SHP77 (cell line): ENCODE data around the gene C1R.

Experiments used
- DNase-seq, 2 experiments: peaks; one replicate each; lab custom pipeline; 2025; lab: John Stamatoyannopoulos, UW

The C1R gene

GRCh38 chr12:7099290-7099996 is 7.2 kb upstream of the C1R start:
- no peak for DNase-seq

- no peak for DNase-seq
These were observed 4.7 kb upstream of the C1R start for GRCh38 chr12:7096979-7097378.

GRCh38 chr12:7096006-7096932 is 4.0 kb upstream of the C1R start:
- no peak for DNase-seq

- no peak for DNase-seq
These were observed 1.6 kb upstream of the C1R start for GRCh38 chr12:7093892-7094291.

GRCh38 chr12:7093486-7093885 is 1.2 kb upstream of the C1R start:
- DNase-seq, result no peak

GRCh38 chr12:7092986-7093460 is 778 bp upstream of the C1R start:
- DNase-seq, result no peak

GRCh38 chr12:7091660-7092228 is 501 bp downstream of the C1R start:
- no peak for DNase-seq

- DNase-seq, result no peak
These were observed 1.1 kb downstream of the C1R start for GRCh38 chr12:7091171-7091570.

GRCh38 chr12:7090222-7090998 is 1.8 kb downstream of the C1R start:
- no peak for DNase-seq

GRCh38 chr12:7089196-7089871 is 2.9 kb downstream of the C1R start:
- no peak for DNase-seq

GRCh38 chr12:7083125-7083524 is 9.1 kb downstream of the C1R start:
- no peak for DNase-seq

- DNase-seq, result no peak
These were observed 11.2 kb downstream of the C1R start for GRCh38 chr12:7081037-7081436.

- DNase-seq, result no peak
These were observed 12.5 kb downstream of the C1R start for GRCh38 chr12:7079826-7080125.

GRCh38 chr12:7078163-7078562 is 14.1 kb downstream of the C1R start:
- no peak for DNase-seq

GRCh38 chr12:7076493-7076892 is 15.8 kb downstream of the C1R start:
- no peak for DNase-seq

- DNase-seq, result no peak
These were observed 16.3 kb downstream of the C1R start for GRCh38 chr12:7075939-7076338.

GRCh38 chr12:7075518-7075917 is 16.7 kb downstream of the C1R start:
- DNase-seq, result no peak

- DNase-seq, result no peak
These were observed 18.3 kb downstream of the C1R start for GRCh38 chr12:7073946-7074345.

GRCh38 chr12:7072554-7072953 is 19.7 kb downstream of the C1R start:
- DNase-seq, result no peak

GRCh38 chr12:7072035-7072434 is 20.2 kb downstream of the C1R start:
- no peak for DNase-seq

GRCh38 chr12:7069386-7069785 is 22.9 kb downstream of the C1R start:
- no peak for DNase-seq

- DNase-seq, result no peak
These were observed 23.3 kb downstream of the C1R start for GRCh38 chr12:7068994-7069346.
